HG02763 (cell line): ENCODE measurements around the gene S100A1.
A peak's percentile ranks its signal among the peaks of the same experiment; 100 is the strongest.
"Not testable (repeated sequence)": the region's sequence is repeated elsewhere in the genome, so short reads cannot be mapped to it uniquely, and the experiment has no call there.

Experiments
- ATAC-seq: cut with Tn5 transposase; IDR thresholded peaks from one replicate; pipeline ENCODE4 v1.9.1; 2021; ENCODE audit warnings: mild to moderate bottlenecking, moderate library complexity; ENCODE audit not compliant: unreplicated experiment

The S100A1 gene

DNA sequence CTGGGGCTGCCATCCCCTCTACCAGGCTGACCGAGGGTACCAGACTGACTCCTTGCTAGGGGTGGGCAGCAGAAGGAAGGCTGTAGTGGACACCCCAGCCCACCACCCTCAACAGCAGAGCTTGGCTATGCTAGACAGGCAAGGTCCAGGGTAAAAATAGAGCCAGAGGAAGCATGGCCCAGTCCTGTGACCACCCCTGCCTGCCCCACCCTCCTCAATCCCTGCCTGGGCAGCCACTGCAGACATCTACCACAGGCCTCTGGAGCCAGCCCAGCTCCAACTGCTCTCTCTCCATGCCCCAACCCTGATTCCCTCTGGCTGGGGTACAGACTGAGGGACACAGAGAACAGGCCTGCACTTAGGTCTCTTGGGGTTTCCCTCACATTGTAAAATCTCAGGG, 1.7 kb downstream of the S100A1 start:
- ATAC-seq = no peak

DNA sequence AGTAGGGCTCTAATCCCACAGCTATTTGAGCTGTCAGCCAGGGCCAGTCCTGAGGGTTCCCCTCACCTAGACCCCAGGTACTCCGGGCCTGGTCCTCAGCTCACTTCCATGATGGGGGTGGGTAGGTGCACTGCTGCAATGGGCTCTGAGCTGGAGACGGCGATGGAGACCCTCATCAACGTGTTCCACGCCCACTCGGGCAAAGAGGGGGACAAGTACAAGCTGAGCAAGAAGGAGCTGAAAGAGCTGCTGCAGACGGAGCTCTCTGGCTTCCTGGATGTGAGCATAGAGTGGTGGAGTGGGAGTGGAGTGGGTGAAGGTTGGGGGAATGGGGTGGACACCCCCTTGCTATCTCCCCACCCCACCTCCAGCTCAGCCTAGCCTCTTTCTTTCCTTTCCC, 2.1 kb downstream of the S100A1 start:
- no peak for ATAC-seq

DNA sequence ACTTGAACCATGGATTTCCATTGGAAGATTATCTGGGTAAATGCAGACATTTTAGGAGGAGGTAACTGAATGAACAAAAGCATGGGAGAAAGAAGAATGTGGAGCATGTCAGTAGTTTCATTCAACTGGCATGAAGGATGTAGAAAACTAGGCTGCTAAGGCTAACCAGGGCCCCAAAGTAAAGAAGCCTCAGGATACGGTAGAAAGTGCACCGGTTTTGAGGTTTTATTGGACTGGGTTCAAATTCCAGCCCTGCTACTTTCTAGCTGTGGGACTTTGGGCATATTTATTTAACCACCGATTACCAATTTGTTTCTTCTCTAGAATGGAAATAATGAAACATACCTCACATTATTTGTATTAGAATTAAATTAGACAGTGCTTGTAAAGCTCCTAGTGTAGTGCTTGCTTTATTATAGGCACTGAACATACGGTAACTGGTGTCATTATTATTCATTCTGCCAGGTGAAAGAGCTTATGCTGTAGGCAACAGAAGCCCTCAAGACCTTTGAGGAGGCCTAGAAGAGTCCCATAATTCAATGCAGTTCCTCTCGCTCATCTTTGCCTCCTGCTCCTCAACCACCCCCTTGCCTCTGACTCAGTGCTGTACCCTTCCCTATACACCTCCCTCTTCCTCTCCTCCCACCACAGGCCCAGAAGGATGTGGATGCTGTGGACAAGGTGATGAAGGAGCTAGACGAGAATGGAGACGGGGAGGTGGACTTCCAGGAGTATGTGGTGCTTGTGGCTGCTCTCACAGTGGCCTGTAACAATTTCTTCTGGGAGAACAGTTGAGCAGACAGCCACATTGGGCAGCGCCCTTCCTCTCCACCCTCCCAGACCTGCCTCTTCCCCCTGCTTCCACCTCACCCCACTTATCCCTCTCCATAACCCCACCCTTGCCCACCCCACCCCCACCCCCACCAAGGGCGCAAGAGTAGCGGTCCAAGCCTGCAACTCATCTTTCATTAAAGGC, 3.1 kb downstream of the S100A1 start:
- ATAC-seq = no peak

DNA sequence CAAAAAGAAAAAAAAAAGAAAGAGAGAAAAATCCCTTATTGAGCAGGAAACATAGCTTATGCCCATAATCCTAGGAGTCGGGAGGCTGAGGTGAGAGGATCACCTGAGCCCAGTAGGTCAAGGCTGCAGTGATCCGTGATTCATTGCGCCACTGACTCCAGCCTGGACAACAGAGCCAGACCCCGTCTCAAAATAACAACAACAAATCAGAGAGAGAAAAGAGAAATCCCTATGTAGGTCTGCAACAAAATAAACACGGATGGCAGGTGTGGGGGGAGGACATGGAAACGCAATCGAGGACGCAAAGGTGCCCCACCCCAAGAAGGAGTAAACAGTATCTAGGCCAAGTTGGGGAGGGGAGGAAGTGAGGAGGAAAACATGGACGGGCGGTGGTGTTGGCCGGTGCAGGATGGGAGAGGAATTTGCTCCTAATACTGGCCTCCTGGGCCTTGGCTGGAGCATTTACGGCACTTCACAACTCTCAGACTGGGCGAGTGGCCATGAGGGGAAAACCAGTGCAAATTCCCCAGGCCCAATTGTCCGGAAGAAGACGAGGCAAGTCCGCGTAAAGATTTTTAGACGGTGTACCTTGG, 5.0 kb downstream of the S100A1 start:
- ATAC-seq = no peak

DNA sequence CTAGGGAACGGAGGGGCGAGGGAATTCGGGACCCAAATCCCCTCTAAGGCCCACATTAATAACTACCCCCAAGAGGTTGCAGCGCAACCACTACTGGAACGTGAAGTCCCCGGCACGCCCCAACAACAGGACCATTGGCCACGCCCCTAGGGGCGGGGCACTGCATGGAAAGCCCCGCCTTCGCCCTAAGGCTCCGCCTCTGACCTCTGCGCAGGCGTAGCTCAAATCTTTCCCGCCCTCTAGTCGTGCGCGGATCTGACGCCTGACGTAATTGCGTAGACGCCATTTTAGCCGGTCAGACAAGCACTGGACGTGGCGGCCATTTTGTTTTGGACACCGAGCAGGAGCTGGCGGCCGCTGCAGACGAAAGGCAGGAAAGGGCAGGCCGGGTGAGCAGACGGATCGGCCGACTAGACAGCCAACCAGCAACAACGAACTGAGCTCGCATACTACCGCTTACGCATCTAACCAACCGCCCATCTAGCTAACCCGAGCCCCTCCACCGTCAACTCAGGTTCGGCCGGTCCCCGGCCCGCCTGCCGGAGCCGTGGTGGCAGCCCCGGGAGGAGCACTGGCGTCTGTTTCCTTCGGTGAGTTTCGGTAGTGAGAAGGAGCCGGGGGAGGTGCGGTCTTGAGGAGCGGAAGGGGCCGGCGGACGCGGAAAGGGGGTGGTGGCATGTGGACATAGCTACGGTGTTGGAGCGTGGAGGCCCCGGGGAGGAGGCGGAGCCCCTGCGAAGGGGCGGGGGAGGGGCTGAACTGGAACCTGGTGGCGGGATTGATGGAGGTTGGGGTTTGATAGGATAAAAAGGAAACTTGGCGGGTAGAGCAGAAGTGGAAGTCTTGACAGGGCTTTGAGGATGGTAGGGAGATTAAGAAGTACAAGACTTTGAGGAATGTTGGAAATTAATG, 5.8 kb downstream of the S100A1 start, which contains the start of gene CHTOP:
CHTOP (plus strand) TSS at position 313 of the 912 bp plus-strand sequence. CDS start 2,523 bp downstream, outside the sequence.
- ATAC-seq = peak; percentile 86

DNA sequence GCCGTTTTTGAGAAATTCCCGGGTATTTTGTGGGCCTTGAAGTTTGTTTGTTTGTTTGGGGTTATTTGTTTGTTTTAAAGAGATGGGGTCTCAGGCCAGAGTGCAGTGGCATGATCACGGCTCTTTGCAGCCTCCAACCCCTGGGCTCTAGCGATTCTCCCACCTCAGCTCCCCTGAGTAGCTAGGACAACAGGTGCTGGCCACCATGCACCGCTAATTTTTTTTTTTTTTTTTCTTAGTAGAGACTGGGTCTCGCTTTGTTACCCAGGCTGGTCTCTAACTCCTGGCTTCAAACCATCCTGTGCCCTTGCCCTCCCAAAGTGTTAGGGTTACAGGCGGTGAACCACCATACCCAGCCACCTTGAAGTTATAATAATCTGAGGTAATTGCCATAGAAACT, 7.6 kb downstream of the S100A1 start:
- no peak for ATAC-seq

DNA sequence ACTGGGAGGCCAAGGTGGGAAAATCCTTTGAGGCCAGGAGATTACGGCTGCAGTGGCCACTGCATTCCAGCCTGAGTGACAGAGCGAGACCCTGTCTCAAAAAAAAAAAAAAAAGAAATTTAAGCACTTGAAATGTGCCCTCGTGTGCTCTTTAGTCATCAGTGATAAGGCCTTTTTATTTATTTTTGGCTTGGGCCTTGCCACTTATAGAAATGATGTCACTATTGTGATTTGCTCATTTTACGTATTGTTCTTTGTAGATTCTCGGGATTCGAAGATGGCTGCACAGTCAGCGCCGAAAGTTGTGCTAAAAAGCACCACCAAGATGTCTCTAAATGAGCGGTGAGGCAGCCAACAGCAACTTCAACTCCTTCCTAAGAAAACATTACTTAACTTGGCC, 8.1 kb downstream of the S100A1 start:
- ATAC-seq = no peak

DNA sequence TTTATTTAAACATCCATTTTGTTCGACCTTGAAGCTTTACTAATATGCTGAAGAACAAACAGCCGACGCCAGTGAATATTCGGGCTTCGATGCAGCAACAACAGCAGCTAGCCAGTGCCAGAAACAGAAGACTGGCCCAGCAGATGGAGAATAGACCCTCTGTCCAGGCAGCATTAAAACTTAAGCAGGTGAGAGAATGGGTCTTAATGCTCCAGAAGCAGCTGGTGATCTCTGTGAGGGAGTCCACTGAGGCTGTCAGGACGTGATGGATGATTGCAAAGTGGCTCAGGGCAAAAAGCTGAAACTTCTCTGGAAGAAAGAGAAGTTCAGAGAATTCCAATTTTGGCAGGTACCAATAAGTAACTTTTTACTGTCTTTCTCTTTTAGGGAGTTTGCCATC, 10.0 kb downstream of the S100A1 start:
- no peak for ATAC-seq

DNA sequence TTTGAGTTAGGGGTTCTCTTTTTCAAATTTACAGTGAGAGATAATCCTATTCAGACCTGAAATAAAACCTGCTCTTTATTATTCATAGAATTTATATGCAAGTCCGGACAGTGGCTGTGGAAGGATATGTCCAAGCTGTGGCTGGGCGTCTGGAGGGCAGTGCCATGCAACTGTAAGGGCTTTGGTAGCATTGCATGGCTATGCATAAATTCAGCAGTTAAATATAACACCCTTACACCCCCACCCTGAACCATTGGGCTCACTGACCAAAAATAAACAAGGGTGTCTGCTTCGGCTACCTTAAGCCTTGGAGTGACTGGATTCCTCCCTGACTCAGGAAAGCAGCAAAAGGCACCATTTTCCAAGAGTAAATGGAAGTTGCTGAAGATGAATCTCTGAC, 11.0 kb downstream of the S100A1 start:
- no peak for ATAC-seq

DNA sequence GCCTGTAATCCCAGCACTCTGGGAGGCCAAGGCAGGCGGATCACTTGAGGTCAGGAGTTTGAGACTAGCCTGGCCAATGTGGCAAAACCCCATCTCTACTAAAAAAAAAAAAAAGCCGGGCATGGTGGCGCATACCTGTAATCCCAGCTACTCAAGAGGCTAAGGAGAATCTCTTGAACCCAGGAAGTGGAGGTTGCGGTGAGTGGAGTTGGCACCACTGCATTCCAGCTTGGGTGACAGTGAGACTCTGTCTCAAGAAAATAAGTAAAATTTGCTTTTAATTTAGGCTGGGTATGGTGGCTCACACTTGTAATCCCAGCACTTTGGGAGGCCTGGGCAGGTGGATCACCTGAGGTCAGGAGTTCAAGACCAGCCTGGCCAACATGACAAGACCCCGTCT, 12.0 kb downstream of the S100A1 start:
- not testable (repeated sequence) for ATAC-seq

DNA sequence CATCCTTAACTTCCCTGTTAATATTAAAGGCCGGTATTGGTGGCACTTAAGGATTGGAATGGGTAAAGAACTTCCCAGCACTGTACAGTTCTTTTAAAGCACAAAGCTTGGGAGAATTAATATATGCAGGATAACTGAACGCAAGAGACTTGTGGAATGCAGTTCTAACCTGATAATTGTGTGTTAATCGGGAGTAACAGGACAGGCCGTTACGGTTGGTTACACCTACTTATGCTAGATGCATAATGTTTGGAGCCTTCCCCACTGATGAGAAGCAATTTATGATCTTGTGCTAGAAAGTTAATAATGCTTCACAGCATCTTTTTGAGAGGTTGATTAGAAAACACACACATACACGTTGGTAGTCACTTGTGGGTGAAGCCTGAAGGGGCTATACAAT, 12.6 kb downstream of the S100A1 start:
- ATAC-seq = no peak

DNA sequence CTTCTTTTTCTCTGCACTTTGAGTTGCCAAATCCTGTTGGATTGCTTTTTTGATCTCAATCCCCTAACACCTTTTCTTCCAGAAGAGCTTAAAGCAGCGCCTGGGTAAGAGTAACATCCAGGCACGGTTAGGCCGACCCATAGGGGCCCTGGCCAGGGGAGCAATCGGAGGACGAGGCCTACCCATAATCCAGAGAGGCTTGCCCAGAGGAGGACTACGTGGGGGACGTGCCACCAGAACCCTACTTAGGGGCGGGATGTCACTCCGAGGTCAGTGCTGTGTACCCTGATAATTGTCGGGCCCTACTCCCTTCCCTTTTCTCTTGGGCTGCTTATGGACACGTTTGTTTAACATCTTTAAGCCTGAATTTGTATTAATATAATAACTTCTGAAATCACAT, 13.9 kb downstream of the S100A1 start:
- ATAC-seq = no peak

DNA sequence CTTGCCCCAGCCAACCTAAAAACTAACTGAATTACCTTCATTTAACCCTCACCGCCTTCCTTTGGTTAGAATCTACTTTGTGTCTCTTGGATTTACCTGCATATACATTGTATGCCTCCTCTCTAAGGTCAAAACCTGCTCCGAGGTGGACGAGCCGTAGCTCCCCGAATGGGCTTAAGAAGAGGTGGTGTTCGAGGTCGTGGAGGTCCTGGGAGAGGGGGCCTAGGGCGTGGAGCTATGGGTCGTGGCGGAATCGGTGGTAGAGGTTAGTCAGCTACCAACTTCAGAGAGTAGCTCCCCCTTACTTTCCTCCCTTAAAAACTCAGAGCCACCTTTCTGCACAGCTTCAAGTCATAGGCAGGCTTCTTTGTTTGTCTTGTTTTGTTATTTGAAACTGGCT, 14.9 kb downstream of the S100A1 start:
- ATAC-seq = no peak

DNA sequence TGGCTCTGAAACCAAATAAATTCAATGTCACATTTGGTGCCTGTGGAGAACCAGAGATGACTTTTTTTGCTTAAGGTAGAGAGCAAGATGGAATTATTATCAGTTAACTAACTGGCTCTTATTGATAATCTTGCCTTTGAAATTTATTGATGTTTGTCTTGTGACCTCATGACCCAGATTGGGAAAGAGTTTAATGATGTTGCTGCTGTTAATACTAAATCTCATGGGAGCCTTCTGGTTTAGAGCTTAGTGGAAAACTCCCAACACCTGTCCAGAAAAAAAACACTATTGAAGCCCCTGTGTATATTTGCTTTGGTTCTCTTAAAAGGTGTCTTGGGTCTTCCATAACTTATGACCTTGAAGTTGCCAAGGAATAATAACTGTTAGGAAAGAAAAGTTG, 15.6 kb downstream of the S100A1 start:
- ATAC-seq = no peak

DNA sequence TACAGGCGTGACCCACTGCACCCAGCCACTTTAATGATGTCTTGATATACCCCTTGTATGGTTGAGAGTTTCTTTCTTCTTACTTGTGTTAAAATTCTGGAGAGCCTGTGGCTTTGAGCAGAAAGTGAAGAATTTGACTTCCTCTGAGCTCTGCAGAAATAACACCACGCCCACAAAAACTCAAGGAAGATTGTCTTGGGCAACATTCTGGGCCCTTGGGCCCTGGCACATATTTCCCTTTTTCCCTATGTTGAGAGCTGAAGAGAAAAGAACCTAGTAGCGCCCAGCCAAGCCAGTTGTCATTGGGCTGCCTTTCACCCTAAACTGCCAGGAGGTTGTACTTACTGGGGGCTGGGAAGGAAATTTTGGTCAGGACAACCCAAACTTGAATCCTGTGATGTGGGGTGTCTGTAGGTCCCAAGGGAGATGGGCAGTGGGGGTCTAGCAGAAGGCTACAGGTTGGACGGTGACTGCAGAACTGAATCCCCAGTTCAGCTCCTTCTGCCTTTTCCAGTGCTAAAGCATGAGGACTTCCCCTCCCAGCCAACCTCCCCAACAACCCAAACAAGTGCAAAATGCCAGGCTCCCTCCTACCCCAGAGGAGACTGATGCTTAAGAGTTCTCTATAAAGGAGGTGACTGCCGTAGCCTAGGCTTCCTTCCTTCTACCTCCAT, 18.6 kb downstream of the S100A1 start:
- no peak for ATAC-seq

DNA sequence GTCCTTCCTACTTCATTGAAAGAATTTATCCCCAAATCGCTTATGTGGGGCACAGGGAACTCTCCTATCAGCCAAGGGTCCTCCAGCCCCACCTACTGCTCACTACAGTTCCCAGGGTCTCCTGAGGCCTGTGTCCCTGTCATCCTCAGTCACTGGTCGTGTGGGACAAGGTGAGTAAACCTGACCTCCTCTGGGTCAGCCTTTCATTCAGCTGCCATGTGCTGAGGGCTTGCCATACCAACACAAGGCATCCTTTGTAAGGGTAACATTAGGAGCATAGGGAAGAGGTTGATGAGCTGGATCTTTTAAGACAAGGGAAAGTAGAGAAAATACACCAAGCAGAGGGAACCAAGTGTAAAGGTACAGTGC, 19.1 kb downstream of the S100A1 start:
- ATAC-seq = no peak

DNA sequence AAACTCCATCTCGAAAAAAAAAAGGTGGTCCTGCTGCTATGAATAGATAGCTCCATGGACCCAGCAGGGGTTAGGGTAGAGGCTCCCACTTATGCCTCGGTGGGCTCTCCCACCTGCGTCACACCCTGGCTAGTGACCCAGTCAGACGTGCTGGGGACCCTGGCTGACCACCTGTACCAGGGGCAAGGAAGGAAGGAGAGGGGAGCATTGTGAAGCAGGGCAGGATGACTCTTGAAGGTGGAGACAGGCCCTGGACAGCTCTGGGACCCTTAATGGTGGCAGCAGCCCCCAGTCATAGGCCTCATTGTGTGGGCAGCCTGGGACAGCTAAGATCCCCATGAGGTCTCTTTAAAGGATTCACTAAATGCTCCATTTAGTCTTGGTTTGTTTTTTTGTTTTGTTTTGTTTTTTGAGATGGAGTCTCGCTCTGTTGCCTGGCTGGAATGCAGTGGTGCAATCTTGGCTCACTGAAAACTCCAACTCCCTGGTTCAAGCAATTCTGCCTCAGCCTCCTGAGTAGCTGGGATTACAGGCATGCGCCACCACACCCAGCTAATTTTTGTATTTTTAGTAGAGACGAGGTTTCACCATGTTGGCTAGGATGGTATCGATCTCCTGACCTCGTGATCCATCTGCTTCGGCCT, 19.9 kb downstream of the S100A1 start:
- no peak for ATAC-seq

DNA sequence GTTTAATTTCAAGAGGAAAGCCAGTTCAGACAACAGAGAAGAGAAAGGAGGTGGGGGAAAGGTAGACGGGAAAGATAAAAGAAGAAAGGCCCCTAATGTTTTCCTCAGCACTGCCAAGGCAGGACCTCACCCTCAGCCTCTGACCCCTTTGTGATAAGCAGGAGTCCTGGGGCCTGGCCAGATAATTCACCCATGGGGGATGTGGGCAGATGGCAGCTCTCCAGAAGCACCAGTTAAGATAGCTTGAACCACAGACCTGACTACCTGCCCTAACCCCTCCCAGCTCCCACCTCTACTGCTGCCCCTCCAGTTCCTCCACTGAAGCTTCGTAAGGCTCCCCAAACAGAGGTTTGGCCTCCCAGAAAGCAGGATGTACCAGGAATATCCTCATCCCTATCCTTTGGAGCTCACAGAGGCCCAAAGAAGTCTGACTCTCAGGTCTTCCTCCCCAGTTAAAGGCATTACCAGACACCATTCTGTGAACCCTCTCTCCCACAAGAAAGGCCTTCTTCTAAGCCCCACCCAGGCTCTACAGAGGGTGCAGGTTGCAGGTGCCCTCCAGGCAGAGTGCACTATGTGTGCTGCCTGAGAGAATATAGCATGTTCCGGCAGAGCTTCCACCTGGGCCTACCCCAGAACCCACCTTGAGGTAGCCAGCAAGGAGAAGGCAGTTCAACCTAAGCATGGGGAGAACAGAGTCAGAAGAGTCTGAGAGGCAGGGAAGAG, 21.1 kb downstream of the S100A1 start:
- no peak for ATAC-seq

DNA sequence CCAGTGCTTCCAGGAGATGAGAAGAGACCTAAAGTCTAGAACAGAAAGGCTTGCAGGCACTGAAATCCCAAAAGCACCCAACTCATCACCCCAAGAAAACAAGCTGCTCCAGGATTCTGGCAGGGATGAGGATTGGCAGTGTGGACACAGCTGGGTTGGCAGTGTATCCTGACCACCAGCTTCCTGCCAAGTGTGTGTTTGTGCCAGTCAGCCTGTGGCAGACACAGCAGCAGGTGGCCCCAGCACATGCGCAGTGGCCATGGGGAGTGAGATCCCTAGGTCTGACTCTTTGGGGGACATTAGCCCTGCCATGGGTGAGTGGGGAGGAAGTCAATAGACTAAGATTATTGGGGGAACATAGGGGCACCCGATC, 21.6 kb downstream of the S100A1 start:
- no peak for ATAC-seq

DNA sequence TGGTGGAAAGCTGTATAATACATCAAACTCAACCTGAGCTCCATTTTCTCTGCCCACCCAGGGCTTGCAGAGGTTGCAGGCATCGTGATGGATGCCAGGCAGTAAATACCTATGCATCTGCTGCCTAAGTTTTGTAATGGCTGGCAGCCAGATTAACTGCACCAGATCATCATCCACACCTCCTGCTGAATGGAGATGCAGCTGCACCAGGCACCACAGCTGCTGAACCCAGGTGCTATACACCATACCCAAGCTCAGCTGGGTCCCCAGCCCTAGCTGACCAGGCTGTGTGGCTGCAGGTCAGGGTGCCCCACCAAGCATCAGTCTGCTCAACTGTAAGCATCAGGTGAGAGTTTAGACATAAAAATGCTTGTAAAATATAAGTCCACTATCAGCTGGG, 23.5 kb downstream of the S100A1 start:
- ATAC-seq = no peak
